Activated CD4-positive, alpha-beta T cell treated with anti-CD3 and anti-CD28 coated beads for 36 hours (primary cell): ENCODE results near the gene CAMTA1. TPM values are rescaled to one million over a fixed set of nuclear protein-coding genes. Genes with fewer than 3 reads are reported as not detected.

ENCODE experiments used
- ATAC-seq: fragments of 200-7000 bp; cut with Tn5 transposase; one replicate; pipeline ENCODE4 v1.10.0; 2021; ENCODE audit warnings: mild to moderate bottlenecking, moderate library complexity
- CTCF ChIA-PET: fragments of 350-600 bp; sonication (Branson Sonifier 250); formaldehyde crosslinking; loops from one replicate; lab custom pipeline; 2021; ENCODE audit warnings: antibody characterized with exemption; lab: Charles Lee
- POLR2A ChIA-PET: fragments of 350-600 bp; sonication (Branson Sonifier 250); formaldehyde crosslinking; loops from one replicate; lab custom pipeline; 2021; ENCODE audit warnings: antibody characterized with exemption, inconsistent platforms; lab: Charles Lee
- DNase-seq: peaks from one replicate; pipeline ENCODE4 v3.0.0-alpha.2; 2020
- H3K27ac Mint-ChIP-seq: one replicate; pipeline ENCODE4 v1.8.0; 2021; ENCODE audit warnings: mixed read lengths
- H3K27me3 Mint-ChIP-seq: one replicate; pipeline ENCODE4 v1.8.0; 2021; ENCODE audit warnings: mixed read lengths
- H3K36me3 Mint-ChIP-seq: one replicate; pipeline ENCODE4 v1.8.0; 2021; ENCODE audit warnings: low read depth, mixed read lengths
- H3K4me1 Mint-ChIP-seq: one replicate; pipeline ENCODE4 v1.8.0; 2021; ENCODE audit warnings: mixed read lengths
- H3K4me3 Mint-ChIP-seq: one replicate; pipeline ENCODE4 v1.8.0; 2021; ENCODE audit warnings: mild to moderate bottlenecking, moderate library complexity, mixed read lengths
- H3K9me3 Mint-ChIP-seq: one replicate; pipeline ENCODE4 v1.8.0; 2021; ENCODE audit warnings: low read depth, mixed read lengths
- intact Hi-C, 2 experiments: fragments of 100-400 bp; cut with DNase I in 1 of 2; cut with micrococcal nuclease in 1 of 2; formaldehyde crosslinking; loops; one replicate each; pipeline versions ENCODE4 v1.14.2 to v1.15.1; 2022 to 2024; cut with DNase I, micrococcal nuclease
- total RNA-seq, 2 experiments: library from RNA; stranded (reverse); gene quantifications; one replicate each; pipeline ENCODE4 v1.2.3, GENCODE V29; 2021

The CAMTA1 gene
- total RNA-seq, 2 experiments from 2014 or later, result 62.3 to 76.7 TPM

GRCh38 chr1:7438921-7439655, 653.8 kb downstream of the CAMTA1 start:
- ChIA-PET CTCF (no interaction called here), POLR2A (no interaction called here)
- ATAC-seq, result no peak
- Mint-ChIP-seq H3K4me3 (no peak overlapping the region), H3K4me1 (no peaks in the 10 kb centered on the region), H3K36me3 (no peaks in the 10 kb centered on the region), H3K27ac (no peak overlapping the region), H3K27me3 (no peaks in the 10 kb centered on the region), H3K9me3 (no peaks in the 10 kb centered on the region)
- DNase-seq, result no peak
- intact Hi-C loops, result no loop called here

GRCh38 chr1:7440154-7440553, 654.9 kb downstream of the CAMTA1 start:
- ATAC-seq (no peak), DNase-seq (no peak)
- H3K4me3 Mint-ChIP-seq, result no peak overlapping the region
- intact Hi-C loops, result no loop called here
- H3K27me3 Mint-ChIP-seq, result no peaks in the 10 kb centered on the region
- no peaks in the 10 kb centered on the region for H3K9me3 Mint-ChIP-seq
- POLR2A ChIA-PET, result no interaction called here
- H3K4me1 Mint-ChIP-seq, result no peaks in the 10 kb centered on the region
- no peaks in the 10 kb centered on the region for H3K36me3 Mint-ChIP-seq
- H3K27ac Mint-ChIP-seq, result no peak overlapping the region
- CTCF ChIA-PET, result no interaction called here

GRCh38 chr1:7441143-7441841, 656.0 kb downstream of the CAMTA1 start:
- no peak for DNase-seq
- no peaks in the 10 kb centered on the region for H3K27me3 Mint-ChIP-seq
- CTCF ChIA-PET, result interaction anchor here (0.7 kb wide), 1 partner anchor 493 kb away, joined by 3 read pairs; no protein-coding TSS in a partner anchor
- intact Hi-C loops, result no loop called here
- no peak overlapping the region for H3K27ac Mint-ChIP-seq
- no peak overlapping the region for H3K4me3 Mint-ChIP-seq
- POLR2A ChIA-PET, result no interaction called here
- no peaks in the 10 kb centered on the region for H3K36me3 Mint-ChIP-seq
- no peak for ATAC-seq
- H3K9me3 Mint-ChIP-seq, result no peaks in the 10 kb centered on the region
- H3K4me1 Mint-ChIP-seq, result no peaks in the 10 kb centered on the region

- no peaks in the 10 kb centered on the region for H3K9me3 Mint-ChIP-seq
- ChIA-PET CTCF (no interaction called here), POLR2A (no interaction called here)
- DNase-seq, result no peak
- no peaks in the 10 kb centered on the region for H3K27me3 Mint-ChIP-seq
- ATAC-seq, result no peak
- no peaks in the 10 kb centered on the region for H3K36me3 Mint-ChIP-seq
- intact Hi-C loops, result no loop called here
- H3K4me1 Mint-ChIP-seq, result no peaks in the 10 kb centered on the region
- no peak overlapping the region for H3K27ac Mint-ChIP-seq
- no peak overlapping the region for H3K4me3 Mint-ChIP-seq
Observed at GRCh38 chr1:7442036-7442435, 656.8 kb downstream of the CAMTA1 start.

GRCh38 chr1:7442918-7443317, 657.7 kb downstream of the CAMTA1 start:
- ChIA-PET POLR2A (no interaction called here), CTCF (no interaction called here)
- Mint-ChIP-seq H3K36me3 (no peaks in the 10 kb centered on the region), H3K27ac (no peak overlapping the region), H3K27me3 (no peaks in the 10 kb centered on the region), H3K4me1 (no peaks in the 10 kb centered on the region), H3K4me3 (no peak overlapping the region), H3K9me3 (no peaks in the 10 kb centered on the region)
- intact Hi-C loops, result no loop called here
- ATAC-seq (no peak), DNase-seq (no peak)

GRCh38 chr1:7444363-7444762, 659.1 kb downstream of the CAMTA1 start:
- Mint-ChIP-seq H3K27me3 (no peaks in the 10 kb centered on the region), H3K36me3 (no peaks in the 10 kb centered on the region), H3K9me3 (no peaks in the 10 kb centered on the region), H3K4me3 (no peak overlapping the region), H3K4me1 (no peaks in the 10 kb centered on the region), H3K27ac (no peak overlapping the region)
- DNase-seq (no peak), ATAC-seq (no peak)
- CTCF ChIA-PET, result interaction anchor here (0.6 kb wide), 1 partner anchor 297 kb away, joined by 3 read pairs; no protein-coding TSS in a partner anchor
- intact Hi-C loops, result no loop called here
- POLR2A ChIA-PET, result no interaction called here

- no peaks in the 10 kb centered on the region for H3K36me3 Mint-ChIP-seq
- DNase-seq (no peak), ATAC-seq (no peak)
- CTCF ChIA-PET, result interaction anchor here (0.7 to 1.4 kb wide), 2 partner anchors 156 to 201 kb away, joined by 3 to 5 read pairs; no protein-coding TSS in a partner anchor
- intact Hi-C loops, result no loop called here
- POLR2A ChIA-PET, result no interaction called here
- no peaks in the 10 kb centered on the region for H3K9me3 Mint-ChIP-seq
- no peak overlapping the region for H3K4me3 Mint-ChIP-seq
- no peaks in the 10 kb centered on the region for H3K27me3 Mint-ChIP-seq
- no peaks in the 10 kb centered on the region for H3K4me1 Mint-ChIP-seq
- H3K27ac Mint-ChIP-seq, result no peak overlapping the region
Observed at GRCh38 chr1:7447093-7447492, 661.8 kb downstream of the CAMTA1 start.

GRCh38 chr1:7447736-7448135, 662.5 kb downstream of the CAMTA1 start:
- H3K36me3 Mint-ChIP-seq, result no peaks in the 10 kb centered on the region
- H3K27ac Mint-ChIP-seq, result no peak overlapping the region
- intact Hi-C loops, result no loop called here
- H3K4me3 Mint-ChIP-seq, result no peak overlapping the region
- ATAC-seq (no peak), DNase-seq (no peak)
- no peaks in the 10 kb centered on the region for H3K27me3 Mint-ChIP-seq
- CTCF ChIA-PET, result no interaction called here
- no peaks in the 10 kb centered on the region for H3K4me1 Mint-ChIP-seq
- H3K9me3 Mint-ChIP-seq, result no peaks in the 10 kb centered on the region
- POLR2A ChIA-PET, result no interaction called here

- CTCF ChIA-PET, result no interaction called here
- no peak for DNase-seq
- no peaks in the 10 kb centered on the region for H3K27me3 Mint-ChIP-seq
- no peak overlapping the region for H3K27ac Mint-ChIP-seq
- no peaks in the 10 kb centered on the region for H3K9me3 Mint-ChIP-seq
- no peak overlapping the region for H3K4me3 Mint-ChIP-seq
- intact Hi-C loops, result no loop called here
- no peaks in the 10 kb centered on the region for H3K4me1 Mint-ChIP-seq
- no peaks in the 10 kb centered on the region for H3K36me3 Mint-ChIP-seq
- POLR2A ChIA-PET, result no interaction called here
- ATAC-seq, result no peak
Observed at GRCh38 chr1:7448986-7449385, 663.7 kb downstream of the CAMTA1 start.

GRCh38 chr1:7449750-7450149, 664.5 kb downstream of the CAMTA1 start:
- H3K36me3 Mint-ChIP-seq, result no peaks in the 10 kb centered on the region
- DNase-seq, result no peak
- intact Hi-C loops, result no loop called here
- no peak overlapping the region for H3K4me3 Mint-ChIP-seq
- no peaks in the 10 kb centered on the region for H3K9me3 Mint-ChIP-seq
- CTCF ChIA-PET, result interaction anchor here (0.6 kb wide), 1 partner anchor 28 kb away, joined by 5 read pairs; no protein-coding TSS in a partner anchor
- H3K27me3 Mint-ChIP-seq, result no peaks in the 10 kb centered on the region
- H3K27ac Mint-ChIP-seq, result no peak overlapping the region
- POLR2A ChIA-PET, result no interaction called here
- no peaks in the 10 kb centered on the region for H3K4me1 Mint-ChIP-seq
- ATAC-seq, result no peak

GRCh38 chr1:7450838-7451237, 665.6 kb downstream of the CAMTA1 start:
- ChIA-PET CTCF (no interaction called here), POLR2A (no interaction called here)
- no peak for DNase-seq
- Mint-ChIP-seq H3K9me3 (no peaks in the 10 kb centered on the region), H3K4me3 (no peak overlapping the region), H3K27me3 (no peaks in the 10 kb centered on the region), H3K27ac (no peak overlapping the region), H3K4me1 (no peaks in the 10 kb centered on the region), H3K36me3 (no peaks in the 10 kb centered on the region)
- ATAC-seq, result no peak
- intact Hi-C loops, result no loop called here

- H3K27me3 Mint-ChIP-seq, result no peaks in the 10 kb centered on the region
- H3K9me3 Mint-ChIP-seq, result no peaks in the 10 kb centered on the region
- no peaks in the 10 kb centered on the region for H3K4me1 Mint-ChIP-seq
- intact Hi-C loops, result no loop called here
- H3K27ac Mint-ChIP-seq, result no peak overlapping the region
- no peak for DNase-seq
- H3K36me3 Mint-ChIP-seq, result no peaks in the 10 kb centered on the region
- ATAC-seq, result no peak
- POLR2A ChIA-PET, result no interaction called here
- no peak overlapping the region for H3K4me3 Mint-ChIP-seq
- CTCF ChIA-PET, result interaction anchor here (1.0 kb wide), 1 partner anchor 195 kb away, joined by 3 read pairs; no protein-coding TSS in a partner anchor
Observed at GRCh38 chr1:7453038-7453437, 667.8 kb downstream of the CAMTA1 start.
